T-cell (primary cell): Measurements from ENCODE around the gene KDM1A. TPM values are rescaled to one million over a fixed set of nuclear protein-coding genes. Genes with fewer than 3 reads are reported as not detected.

Source experiments
- ATAC-seq, 4 experiments: fragments of 200-7000 bp in 3 of 4; fragments of 150-1000 bp in 1 of 4; cut with Tn5 transposase; replicated peaks in 1 of 4; 1 replicate in 3 of 4; 2 replicates in 1 of 4; pipeline ENCODE4 v1.10.0; 2021; ENCODE audit warnings: moderate library complexity in 3 of 4, mild to moderate bottlenecking in 2 of 4, moderate number of reproducible peaks in 1 of 4
- CTCF ChIA-PET, 2 donors: fragments of 300-600 bp; sonication (Branson Sonifier 250); formaldehyde crosslinking; loops; one replicate each; lab custom pipeline; 2022; ENCODE audit warnings: antibody characterized with exemption in 2 of 2; lab: Charles Lee
- POLR2A ChIA-PET, 2 donors: fragments of 300-600 bp; sonication (Branson Sonifier 250); formaldehyde crosslinking; loops; one replicate each; lab custom pipeline; 2022; ENCODE audit warnings: antibody characterized with exemption in 2 of 2; lab: Charles Lee
- DNase-seq, 35 experiments: peaks; one replicate each; pipeline versions ENCODE4 v3.0.0 to v3.0.0-alpha.2; 2013 to 2023
- H3K27ac ChIP-seq: one replicate; pipeline ENCODE4 v1.5.1; 2013; ENCODE audit warnings: low read length
- H3K27me3 ChIP-seq, 2 experiments: replicated peaks in 1 of 2; 1 replicate in 1 of 2; 2 replicates in 1 of 2; pipeline versions ENCODE4 v1.6.1 to v1.7.0; 2013; ENCODE audit warnings: low read length in 1 of 2, mixed read lengths in 1 of 2; ENCODE audit not compliant: control insufficient read depth in 2 of 2, insufficient read depth in 2 of 2; ENCODE audit errors: extremely low read depth in 1 of 2
- H3K36me3 ChIP-seq, 2 donors: 1 replicate in 1 of 2; 2 replicates in 1 of 2; pipeline versions ENCODE4 v1.6.1 to v1.7.0; 2013; ENCODE audit warnings: low read length in 1 of 2; ENCODE audit not compliant: control insufficient read depth in 2 of 2, insufficient read depth in 1 of 2; ENCODE audit errors: extremely low read depth in 1 of 2
- H3K4me1 ChIP-seq, 2 experiments: 1 replicate in 1 of 2; 2 replicates in 1 of 2; pipeline versions ENCODE4 v1.6.1 to v1.7.0; 2013; ENCODE audit warnings: low read length in 2 of 2, mixed read lengths in 1 of 2; ENCODE audit not compliant: insufficient read depth in 2 of 2, control insufficient read depth in 1 of 2; ENCODE audit errors: extremely low read depth in 1 of 2
- H3K4me3 ChIP-seq, 2 donors: 1 replicate in 1 of 2; 2 replicates in 1 of 2; pipeline versions ENCODE4 v1.5.1 to v1.7.0; 2013; ENCODE audit warnings: mild to moderate bottlenecking in 2 of 2, low read length in 1 of 2, moderate library complexity in 1 of 2; ENCODE audit not compliant: control insufficient read depth in 1 of 2; ENCODE audit errors: extremely low read depth in 1 of 2
- H3K9me3 ChIP-seq: 2 replicates; pipeline ENCODE4 v1.7.0; 2013
- H3K27ac Mint-ChIP-seq, 2 donors: one replicate each; pipeline ENCODE4 v1.8.0; 2020 to 2021; ENCODE audit warnings: mild to moderate bottlenecking in 2 of 2, mixed read lengths in 2 of 2
- H3K27me3 Mint-ChIP-seq, 2 donors: one replicate each; pipeline ENCODE4 v1.8.0; 2021 to 2022; ENCODE audit warnings: mixed read lengths in 2 of 2
- H3K36me3 Mint-ChIP-seq: one replicate; pipeline ENCODE4 v1.8.0; 2021; ENCODE audit warnings: mixed read lengths
- H3K4me1 Mint-ChIP-seq, 3 donors: one replicate each; pipeline ENCODE4 v1.8.0; 2020 to 2022; ENCODE audit warnings: mixed read lengths in 3 of 3, mild to moderate bottlenecking in 1 of 3
- H3K4me3 Mint-ChIP-seq, 3 donors: one replicate each; pipeline ENCODE4 v1.8.0; 2020 to 2022; ENCODE audit warnings: mild to moderate bottlenecking in 3 of 3, mixed read lengths in 3 of 3, moderate library complexity in 3 of 3
- H3K9me3 Mint-ChIP-seq, 3 donors: one replicate each; pipeline ENCODE4 v1.8.0; 2020 to 2022; ENCODE audit warnings: mixed read lengths in 3 of 3
- WGBS: methylation state at CpG from one replicate; pipeline ENCODE4 v1.1.5; 2013; ENCODE audit warnings: missing lambda C conversion rate; ENCODE audit not compliant: insufficient coverage; 5-methylcytosine and 5-hydroxymethylcytosine counted together
- total RNA-seq, 35 experiments: library from RNA in 6 of 35; stranded (reverse) in 6 of 35; fragments of 120-200 nt in 1 of 35; gene quantifications; one replicate each; pipeline versions ENCODE4 v1.2.1 to v1.2.4 and lab custom pipeline; 2013 to 2026

KDM1A gene
- total RNA-seq, 5 donors from 2014 or later (not counting 1 experiment from before 2014, with no cell fraction given), result 40.8 to 49.3 (median 45.9) TPM

- DNase-seq (no peak), ATAC-seq (no peak)
- H3K27me3 ChIP-seq, result no peaks in the 10 kb centered on the region
- Mint-ChIP-seq H3K4me3 (no peak overlapping the region), H3K36me3 (peaks cover 25% of the 10 kb centered on the region), H3K9me3 (no peaks in the 10 kb centered on the region), H3K4me1 (peaks cover 43 to 62% (median 52%) of the 10 kb centered on the region in 3 donors), H3K27me3 (no peaks in the 10 kb centered on the region), H3K27ac (no peak overlapping the region)
- no peak overlapping the region for H3K27ac ChIP-seq
- peaks cover 0 to 2% of the 10 kb centered on the region in 2 experiments for H3K4me1 ChIP-seq
- no peaks in the 10 kb centered on the region for H3K36me3 ChIP-seq
- POLR2A ChIA-PET, result no interaction called here
- 100% methylated on average over 1 of the region's 2 CpGs for WGBS
- H3K9me3 ChIP-seq, result no peaks in the 10 kb centered on the region
- no peak overlapping the region for H3K4me3 ChIP-seq
- CTCF ChIA-PET, result no interaction called here
Measured at GRCh38 chr1:23035823-23036452, 16.7 kb downstream of the KDM1A start.

GRCh38 chr1:23037081-23037740 lies 17.9 kb downstream of the KDM1A start:
- H3K4me1 Mint-ChIP-seq, result peaks cover 36 to 50% (median 45%) of the 10 kb centered on the region in 3 donors
- Histone ChIP-seq H3K4me1 (peaks cover 0 to 2% of the 10 kb centered on the region in 2 experiments), H3K4me3 (no peak overlapping the region), H3K27ac (no peak overlapping the region), H3K27me3 (no peaks in the 10 kb centered on the region), H3K36me3 (no peaks in the 10 kb centered on the region), H3K9me3 (no peaks in the 10 kb centered on the region)
- H3K27me3 Mint-ChIP-seq, result no peaks in the 10 kb centered on the region
- H3K36me3 Mint-ChIP-seq, result peaks cover 19% of the 10 kb centered on the region
- H3K4me3 Mint-ChIP-seq, result no peak overlapping the region
- ChIA-PET CTCF (interaction anchor here in 1 of 2 donors (0.5 to 0.6 kb wide), 2 partner anchors 61 to 721 kb away, joined by 3 to 5 read pairs; no protein-coding TSS in a partner anchor), POLR2A (no interaction called here)
- no peak overlapping the region for H3K27ac Mint-ChIP-seq
- ATAC-seq (no peak), DNase-seq (no peak)
- WGBS, result 100% methylated on average over 2 of the region's 4 CpGs
- no peaks in the 10 kb centered on the region for H3K9me3 Mint-ChIP-seq

GRCh38 chr1:23039308-23039826 lies 20.1 kb downstream of the KDM1A start:
- Mint-ChIP-seq H3K4me1 (peaks cover 30 to 50% (median 44%) of the 10 kb centered on the region in 3 donors), H3K27me3 (no peaks in the 10 kb centered on the region), H3K9me3 (no peaks in the 10 kb centered on the region), H3K27ac (no peak overlapping the region), H3K36me3 (peaks cover 12% of the 10 kb centered on the region), H3K4me3 (no peak overlapping the region)
- Histone ChIP-seq H3K9me3 (no peaks in the 10 kb centered on the region), H3K27me3 (no peaks in the 10 kb centered on the region), H3K4me3 (no peak overlapping the region), H3K4me1 (peaks cover 0 to 2% of the 10 kb centered on the region in 2 experiments), H3K27ac (no peak overlapping the region), H3K36me3 (no peaks in the 10 kb centered on the region)
- POLR2A ChIA-PET, result no interaction called here
- ATAC-seq (no peak), DNase-seq (no peak)
- CTCF ChIA-PET, result no interaction called here
- WGBS, result 94% methylated on average over 4 of the region's 7 CpGs

- H3K4me1 Mint-ChIP-seq, result peaks cover 33 to 51% (median 34%) of the 10 kb centered on the region in 3 donors
- Histone ChIP-seq H3K27me3 (no peaks in the 10 kb centered on the region), H3K4me3 (no peak overlapping the region), H3K4me1 (peaks cover 0 to 2% of the 10 kb centered on the region in 2 experiments), H3K27ac (no peak overlapping the region), H3K36me3 (no peaks in the 10 kb centered on the region), H3K9me3 (no peaks in the 10 kb centered on the region)
- ChIA-PET POLR2A (interaction anchor here (0.6 to 0.7 kb wide), 3 partner anchors 9 to 915 kb away, joined by 3 to 4 read pairs (median 3); no protein-coding TSS in a partner anchor), CTCF (no interaction called here)
- H3K9me3 Mint-ChIP-seq, result no peaks in the 10 kb centered on the region
- WGBS, result 93% methylated on average over 3 of the region's 5 CpGs
- no peak for DNase-seq
- peak overlapping the region in 1 of 2 donors; percentile 58 for H3K27ac Mint-ChIP-seq
- no peak for ATAC-seq
- H3K27me3 Mint-ChIP-seq, result no peaks in the 10 kb centered on the region
- H3K36me3 Mint-ChIP-seq, result peaks cover 19% of the 10 kb centered on the region
- no peak overlapping the region for H3K4me3 Mint-ChIP-seq
Measured at GRCh38 chr1:23040509-23040908, 21.2 kb downstream of the KDM1A start.

- Mint-ChIP-seq H3K36me3 (peaks cover 13% of the 10 kb centered on the region), H3K4me3 (no peak overlapping the region), H3K27ac (no peak overlapping the region), H3K27me3 (no peaks in the 10 kb centered on the region), H3K4me1 (peaks cover 33 to 44% (median 39%) of the 10 kb centered on the region in 3 donors), H3K9me3 (no peaks in the 10 kb centered on the region)
- DNase-seq, result no peak
- Histone ChIP-seq H3K27ac (no peak overlapping the region), H3K4me3 (no peak overlapping the region), H3K27me3 (no peaks in the 10 kb centered on the region), H3K9me3 (no peaks in the 10 kb centered on the region), H3K4me1 (no peaks in the 10 kb centered on the region), H3K36me3 (no peaks in the 10 kb centered on the region)
- ChIA-PET CTCF (interaction anchor here in 1 of 2 donors (1.5 kb wide), 1 partner anchor 141 kb away, joined by 5 read pairs; no protein-coding TSS in a partner anchor), POLR2A (no interaction called here)
- WGBS, result no CpG with 5 or more reads among the region's 3 CpGs
- no peak for ATAC-seq
Measured at GRCh38 chr1:23044035-23044434, 24.8 kb downstream of the KDM1A start.

- no peaks in the 10 kb centered on the region for H3K4me1 ChIP-seq
- ATAC-seq (no peak), DNase-seq (no peak)
- no peak overlapping the region for H3K27ac ChIP-seq
- H3K9me3 ChIP-seq, result no peaks in the 10 kb centered on the region
- WGBS, result 95% methylated on average over 4 of the region's 7 CpGs
- H3K36me3 Mint-ChIP-seq, result peaks cover 35% of the 10 kb centered on the region
- H3K27me3 Mint-ChIP-seq, result no peaks in the 10 kb centered on the region
- POLR2A ChIA-PET, result no interaction called here
- no peak overlapping the region for H3K4me3 ChIP-seq
- H3K27me3 ChIP-seq, result no peaks in the 10 kb centered on the region
- no peak overlapping the region for H3K4me3 Mint-ChIP-seq
- H3K4me1 Mint-ChIP-seq, result peaks cover 12 to 21% (median 14%) of the 10 kb centered on the region in 3 donors
- peaks cover 0 to 20% of the 10 kb centered on the region in 2 donors for H3K36me3 ChIP-seq
- CTCF ChIA-PET, result no interaction called here
- H3K9me3 Mint-ChIP-seq, result no peaks in the 10 kb centered on the region
- no peak overlapping the region for H3K27ac Mint-ChIP-seq
Measured at GRCh38 chr1:23050201-23050600, 30.9 kb downstream of the KDM1A start.
